Measurements from ENCODE around the gene SLC28A1. TPM values are rescaled to one million over a fixed set of nuclear protein-coding genes. Genes with fewer than 3 reads are reported as not detected.

Gene SLC28A1
- total RNA-seq, 2 donors from 2014 or later, result not detected

GRCh38 chr15:84905016-84905916 is 20.8 kb downstream of the SLC28A1 start:
- H3K27me3 Mint-ChIP-seq, result no peaks in the 10 kb centered on the region
- H3K4me3 Mint-ChIP-seq, result no peak overlapping the region
- ATAC-seq (replicated peaks), result no peak
- H3K27ac Mint-ChIP-seq, result peak overlapping the region; percentile 70
- no peaks in the 10 kb centered on the region for H3K4me1 Mint-ChIP-seq
- peaks cover 4% of the 10 kb centered on the region for H3K9me3 Mint-ChIP-seq
- no peaks in the 10 kb centered on the region for H3K36me3 Mint-ChIP-seq (ENCODE audit: low read depth)

- no peak for ATAC-seq (replicated peaks)
- H3K27me3 Mint-ChIP-seq, result no peaks in the 10 kb centered on the region
- H3K9me3 Mint-ChIP-seq, result no peaks in the 10 kb centered on the region
- peaks cover 6% of the 10 kb centered on the region for H3K4me1 Mint-ChIP-seq
- no peak overlapping the region for H3K4me3 Mint-ChIP-seq
- no peaks in the 10 kb centered on the region for H3K36me3 Mint-ChIP-seq (ENCODE audit: low read depth)
- no peak overlapping the region for H3K27ac Mint-ChIP-seq
Measured at GRCh38 chr15:84907731-84908130, 23.3 kb downstream of the SLC28A1 start.

GRCh38 chr15:84908564-84908963 is 24.1 kb downstream of the SLC28A1 start:
- no peak for ATAC-seq (replicated peaks)
- Mint-ChIP-seq H3K9me3 (no peaks in the 10 kb centered on the region), H3K4me3 (no peak overlapping the region), H3K27me3 (no peaks in the 10 kb centered on the region), H3K27ac (no peak overlapping the region), H3K36me3 (ENCODE audit: low read depth) (no peaks in the 10 kb centered on the region), H3K4me1 (peaks cover 7% of the 10 kb centered on the region)

GRCh38 chr15:84909029-84909428 is 24.6 kb downstream of the SLC28A1 start:
- Mint-ChIP-seq H3K36me3 (ENCODE audit: low read depth) (no peaks in the 10 kb centered on the region), H3K4me3 (no peak overlapping the region), H3K9me3 (no peaks in the 10 kb centered on the region), H3K27me3 (no peaks in the 10 kb centered on the region), H3K4me1 (peaks cover 7% of the 10 kb centered on the region), H3K27ac (peak overlapping the region; percentile 25)
- ATAC-seq (replicated peaks), result no peak

GRCh38 chr15:84909782-84910181 is 25.3 kb downstream of the SLC28A1 start:
- H3K27me3 Mint-ChIP-seq, result peaks cover 1% of the 10 kb centered on the region
- peaks cover 9% of the 10 kb centered on the region for H3K4me1 Mint-ChIP-seq
- H3K36me3 Mint-ChIP-seq (ENCODE audit: low read depth), result peaks cover 2% of the 10 kb centered on the region
- peak overlapping the region; percentile 25 for H3K27ac Mint-ChIP-seq
- no peak overlapping the region for H3K4me3 Mint-ChIP-seq
- no peak for ATAC-seq (replicated peaks)
- no peaks in the 10 kb centered on the region for H3K9me3 Mint-ChIP-seq

- H3K4me3 Mint-ChIP-seq, result no peak overlapping the region
- H3K27me3 Mint-ChIP-seq, result peaks cover 8% of the 10 kb centered on the region
- H3K36me3 Mint-ChIP-seq (ENCODE audit: low read depth), result peaks cover 5% of the 10 kb centered on the region
- H3K9me3 Mint-ChIP-seq, result no peaks in the 10 kb centered on the region
- H3K4me1 Mint-ChIP-seq, result peaks cover 11% of the 10 kb centered on the region
- no peak for ATAC-seq (replicated peaks)
- H3K27ac Mint-ChIP-seq, result no peak overlapping the region
Measured at GRCh38 chr15:84910928-84911623, 26.6 kb downstream of the SLC28A1 start.

GRCh38 chr15:84911879-84912660 is 27.6 kb downstream of the SLC28A1 start:
- peaks cover 11% of the 10 kb centered on the region for H3K4me1 Mint-ChIP-seq
- H3K27ac Mint-ChIP-seq, result peak overlapping the region; percentile 65

GRCh38 chr15:84913360-84913723 is 28.9 kb downstream of the SLC28A1 start:
- H3K9me3 Mint-ChIP-seq, result no peaks in the 10 kb centered on the region
- peaks cover 11% of the 10 kb centered on the region for H3K4me1 Mint-ChIP-seq
- no peak overlapping the region for H3K4me3 Mint-ChIP-seq
- peaks cover 5% of the 10 kb centered on the region for H3K36me3 Mint-ChIP-seq (ENCODE audit: low read depth)
- no peak overlapping the region for H3K27ac Mint-ChIP-seq
- H3K27me3 Mint-ChIP-seq, result peaks cover 8% of the 10 kb centered on the region
- no peak for ATAC-seq (replicated peaks)

More at GRCh38 chr15:84911879-84912660, 27.6 kb downstream of the SLC28A1 start:
- Mint-ChIP-seq H3K27me3 (peaks cover 8% of the 10 kb centered on the region), H3K4me3 (peak overlapping the region; percentile 10), H3K36me3 (ENCODE audit: low read depth) (peaks cover 5% of the 10 kb centered on the region), H3K9me3 (no peaks in the 10 kb centered on the region)
- peak; percentile 31 for ATAC-seq (replicated peaks)

GRCh38 chr15:84914351-84914750 is 29.9 kb downstream of the SLC28A1 start:
- Mint-ChIP-seq H3K36me3 (ENCODE audit: low read depth) (peaks cover 5% of the 10 kb centered on the region), H3K9me3 (no peaks in the 10 kb centered on the region), H3K4me3 (peak overlapping the region; percentile 76), H3K4me1 (peaks cover 11% of the 10 kb centered on the region), H3K27ac (peak overlapping the region; percentile 92), H3K27me3 (peaks cover 8% of the 10 kb centered on the region)
- ATAC-seq (replicated peaks), result no peak

- H3K4me3 Mint-ChIP-seq, result peak overlapping the region; percentile 76
- H3K27ac Mint-ChIP-seq, result peak overlapping the region; percentile 92
- peak; percentile 96 for ATAC-seq (replicated peaks)
- peaks cover 11% of the 10 kb centered on the region for H3K4me1 Mint-ChIP-seq
- no peaks in the 10 kb centered on the region for H3K9me3 Mint-ChIP-seq
- H3K36me3 Mint-ChIP-seq (ENCODE audit: low read depth), result peaks cover 5% of the 10 kb centered on the region
- H3K27me3 Mint-ChIP-seq, result peaks cover 8% of the 10 kb centered on the region
Measured at GRCh38 chr15:84914909-84915605, 30.6 kb downstream of the SLC28A1 start.

- peaks cover 11% of the 10 kb centered on the region for H3K4me1 Mint-ChIP-seq
- H3K9me3 Mint-ChIP-seq, result no peaks in the 10 kb centered on the region
- peaks cover 8% of the 10 kb centered on the region for H3K27me3 Mint-ChIP-seq
- H3K36me3 Mint-ChIP-seq (ENCODE audit: low read depth), result peaks cover 5% of the 10 kb centered on the region
- ATAC-seq (replicated peaks), result peak; percentile 14
- H3K4me3 Mint-ChIP-seq, result peak overlapping the region; percentile 76
- H3K27ac Mint-ChIP-seq, result no peak overlapping the region
Measured at GRCh38 chr15:84915606-84915958, 31.1 kb downstream of the SLC28A1 start.

GRCh38 chr15:84917452-84917851 is 33.0 kb downstream of the SLC28A1 start:
- ATAC-seq (replicated peaks), result no peak
- H3K36me3 Mint-ChIP-seq (ENCODE audit: low read depth), result peaks cover 5% of the 10 kb centered on the region
- no peaks in the 10 kb centered on the region for H3K9me3 Mint-ChIP-seq
- peaks cover 8% of the 10 kb centered on the region for H3K4me1 Mint-ChIP-seq
- H3K4me3 Mint-ChIP-seq, result no peak overlapping the region
- peak overlapping the region; percentile 10 for H3K27ac Mint-ChIP-seq
- peaks cover 8% of the 10 kb centered on the region for H3K27me3 Mint-ChIP-seq

GRCh38 chr15:84919106-84919667 is 34.7 kb downstream of the SLC28A1 start:
- Mint-ChIP-seq H3K9me3 (no peaks in the 10 kb centered on the region), H3K27ac (peak overlapping the region; percentile 64), H3K27me3 (peaks cover 8% of the 10 kb centered on the region), H3K36me3 (ENCODE audit: low read depth) (peaks cover 5% of the 10 kb centered on the region), H3K4me3 (no peak overlapping the region), H3K4me1 (peaks cover 5% of the 10 kb centered on the region)
- ATAC-seq (replicated peaks), result no peak

- Mint-ChIP-seq H3K4me1 (no peaks in the 10 kb centered on the region), H3K27me3 (no peaks in the 10 kb centered on the region), H3K27ac (peak overlapping the region; percentile 1), H3K36me3 (ENCODE audit: low read depth) (no peaks in the 10 kb centered on the region), H3K9me3 (no peaks in the 10 kb centered on the region), H3K4me3 (no peak overlapping the region)
- no peak for ATAC-seq (replicated peaks)
Measured at GRCh38 chr15:84921121-84921520, 36.7 kb downstream of the SLC28A1 start.
